GM06990 (cell line): ENCODE measurements around the gene OR1A2.
"Not testable (repeated sequence)": the region's sequence is repeated elsewhere in the genome, so short reads cannot be mapped to it uniquely, and the experiment has no call there.

Source experiments
- DNase-seq: peaks from one replicate; pipeline ENCODE4 v3.0.0-alpha.2; 2011; ENCODE audit not compliant: insufficient read length; ENCODE audit errors: extremely low read depth
- H3K27me3 ChIP-seq: replicated peaks from 2 replicates; pipeline ENCODE4 v1.6.0; 2011; ENCODE audit warnings: low read length; ENCODE audit not compliant: control insufficient read depth, insufficient read depth
- H3K36me3 ChIP-seq: 2 replicates; pipeline ENCODE4 v1.5.1; 2011; ENCODE audit warnings: low read length; ENCODE audit not compliant: control insufficient read depth, insufficient read depth
- H3K4me3 ChIP-seq: replicated peaks from 2 replicates; pipeline ENCODE4 v1.5.1; 2011; ENCODE audit warnings: low read depth, mild to moderate bottlenecking, control low read depth, low read length

OR1A2 gene

GRCh38 chr17:3241044-3241443 lies 43.7 kb downstream of the OR1A2 start:
- not testable (repeated sequence) for DNase-seq, H3K27me3 ChIP-seq, H3K36me3 ChIP-seq, H3K4me3 ChIP-seq

DNA sequence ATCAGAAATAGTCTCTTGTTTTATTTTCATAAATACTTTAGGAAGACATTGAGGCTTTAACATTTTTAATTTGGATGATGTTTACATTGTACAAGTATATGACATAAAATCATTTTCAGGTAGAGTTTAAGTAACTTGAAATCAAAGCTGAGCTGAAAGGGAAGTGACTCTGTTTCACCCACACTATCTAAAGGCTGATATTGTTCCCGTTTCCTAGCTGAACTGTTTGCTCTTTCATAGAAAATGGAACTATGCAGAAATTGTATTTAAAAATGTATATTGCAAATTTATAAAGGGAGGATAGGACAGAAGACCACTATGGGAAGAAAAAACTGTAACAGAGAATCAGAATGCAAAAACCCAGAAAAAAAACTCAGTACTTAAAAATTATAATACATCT lies 47.5 kb downstream of the OR1A2 start:
- not testable (repeated sequence) for H3K4me3 ChIP-seq, DNase-seq

More for the DNA sequence above, 47.5 kb downstream of the OR1A2 start:
- H3K27me3 ChIP-seq, H3K36me3 ChIP-seq: not testable (repeated sequence)
